ENCODE measurements around the gene DEPDC7.
A peak's percentile ranks its signal among the peaks of the same experiment; 100 is the strongest.

Gene DEPDC7

GRCh38 chr11:33052231-33052630 lies 36.6 kb downstream of the DEPDC7 start:
- TF ChIP-seq CTCF (IDR thresholded peaks at IDR 0.05; ENCODE audit: extremely low read depth, missing control alignments), result no peak

GRCh38 chr11:33055375-33055774 lies 39.7 kb downstream of the DEPDC7 start:
- DNase-seq (ENCODE audit: low spot score), result no peak
- TF ChIP-seq CTCF (IDR thresholded peaks at IDR 0.05; ENCODE audit: extremely low read depth, missing control alignments), result no peak

More at GRCh38 chr11:33052231-33052630, 36.6 kb downstream of the DEPDC7 start:
- DNase-seq (ENCODE audit: low spot score), result no peak

GRCh38 chr11:33057284-33057683 lies 41.6 kb downstream of the DEPDC7 start:
- DNase-seq (ENCODE audit: low spot score), result no peak
- no peak for TF ChIP-seq CTCF (IDR thresholded peaks at IDR 0.05; ENCODE audit: extremely low read depth, missing control alignments)

- DNase-seq (ENCODE audit: low spot score), result no peak
- TF ChIP-seq CTCF (IDR thresholded peaks at IDR 0.05; ENCODE audit: extremely low read depth, missing control alignments), result no peak
Observed at GRCh38 chr11:33059331-33060007, 43.8 kb downstream of the DEPDC7 start.

GRCh38 chr11:33060271-33060670 lies 44.6 kb downstream of the DEPDC7 start:
- TF ChIP-seq CTCF (IDR thresholded peaks at IDR 0.05; ENCODE audit: extremely low read depth, missing control alignments), result no peak
- DNase-seq (ENCODE audit: low spot score), result no peak

- TF ChIP-seq CTCF (IDR thresholded peaks at IDR 0.05; ENCODE audit: extremely low read depth, missing control alignments), result no peak
- DNase-seq (ENCODE audit: low spot score), result no peak
Observed at GRCh38 chr11:33062137-33062536, 46.5 kb downstream of the DEPDC7 start.

GRCh38 chr11:33063326-33063881 lies 47.7 kb downstream of the DEPDC7 start:
- TF ChIP-seq CTCF (IDR thresholded peaks at IDR 0.05; ENCODE audit: extremely low read depth, missing control alignments), result no peak
- DNase-seq (ENCODE audit: low spot score), result peak; percentile 41
